HG03175 (cell line): ENCODE results near the gene P2RX4.
"Not testable (repeated sequence)": the region's sequence is repeated elsewhere in the genome, so short reads cannot be mapped to it uniquely, and the experiment has no call there.

Source experiments
- ATAC-seq: cut with Tn5 transposase; IDR thresholded peaks from one replicate; pipeline ENCODE4 v1.9.1; 2021; ENCODE audit warnings: mild to moderate bottlenecking, moderate library complexity; ENCODE audit not compliant: unreplicated experiment

P2RX4 gene

DNA sequence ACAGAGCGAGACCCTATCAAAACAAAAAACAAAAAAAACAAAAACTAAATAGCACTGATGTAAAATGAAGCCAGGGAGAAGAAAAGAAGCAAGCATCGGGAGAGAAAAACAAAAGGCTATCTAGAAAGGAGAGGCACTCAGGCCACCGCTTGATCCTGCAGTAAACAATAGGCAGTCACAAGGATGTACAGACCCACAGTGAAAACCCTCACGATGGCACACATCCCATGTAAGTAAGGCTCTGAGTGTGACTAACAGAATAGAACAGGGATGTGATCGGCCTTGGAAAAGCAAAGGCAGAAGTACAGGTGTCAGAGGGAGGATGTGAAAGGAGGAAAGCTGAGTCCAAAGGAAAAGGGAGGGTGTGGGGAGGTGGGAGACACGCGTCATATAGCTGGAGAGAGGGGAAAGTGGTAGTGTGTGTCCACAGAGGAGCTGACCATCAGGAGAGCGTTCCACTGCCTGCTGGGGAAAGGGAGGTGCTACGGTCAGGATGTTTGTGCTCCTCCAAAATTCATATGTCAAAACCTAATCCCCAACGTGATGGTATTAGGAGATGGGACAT lies 55.1 kb downstream of the P2RX4 start:
- ATAC-seq = no peak

GRCh38 chr12:121267822-121268221 lies 57.9 kb downstream of the P2RX4 start:
- ATAC-seq = no peak

- ATAC-seq = no peak
These were observed 63.5 kb downstream of the P2RX4 start for GRCh38 chr12:121273364-121273896.

GRCh38 chr12:121274036-121274763 lies 64.3 kb downstream of the P2RX4 start:
- no peak for ATAC-seq

DNA sequence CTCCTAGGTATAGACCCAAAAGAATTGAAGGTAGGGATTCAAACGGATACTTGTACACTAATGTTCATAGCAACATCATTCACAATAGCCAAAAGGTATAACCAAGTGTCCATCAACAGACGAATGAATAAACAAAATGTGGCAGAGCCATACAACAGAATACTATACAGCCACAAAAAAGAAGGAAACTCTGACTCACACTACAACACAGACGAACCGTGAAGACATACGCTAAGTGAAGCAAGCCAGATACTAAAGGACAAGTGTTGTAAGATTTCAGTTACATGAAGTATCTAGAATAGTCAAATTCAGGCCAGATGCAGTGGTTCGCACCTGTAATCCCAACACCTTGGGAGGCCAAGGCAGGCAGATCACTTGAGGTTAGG lies 67.4 kb downstream of the P2RX4 start:
- ATAC-seq = no peak

DNA sequence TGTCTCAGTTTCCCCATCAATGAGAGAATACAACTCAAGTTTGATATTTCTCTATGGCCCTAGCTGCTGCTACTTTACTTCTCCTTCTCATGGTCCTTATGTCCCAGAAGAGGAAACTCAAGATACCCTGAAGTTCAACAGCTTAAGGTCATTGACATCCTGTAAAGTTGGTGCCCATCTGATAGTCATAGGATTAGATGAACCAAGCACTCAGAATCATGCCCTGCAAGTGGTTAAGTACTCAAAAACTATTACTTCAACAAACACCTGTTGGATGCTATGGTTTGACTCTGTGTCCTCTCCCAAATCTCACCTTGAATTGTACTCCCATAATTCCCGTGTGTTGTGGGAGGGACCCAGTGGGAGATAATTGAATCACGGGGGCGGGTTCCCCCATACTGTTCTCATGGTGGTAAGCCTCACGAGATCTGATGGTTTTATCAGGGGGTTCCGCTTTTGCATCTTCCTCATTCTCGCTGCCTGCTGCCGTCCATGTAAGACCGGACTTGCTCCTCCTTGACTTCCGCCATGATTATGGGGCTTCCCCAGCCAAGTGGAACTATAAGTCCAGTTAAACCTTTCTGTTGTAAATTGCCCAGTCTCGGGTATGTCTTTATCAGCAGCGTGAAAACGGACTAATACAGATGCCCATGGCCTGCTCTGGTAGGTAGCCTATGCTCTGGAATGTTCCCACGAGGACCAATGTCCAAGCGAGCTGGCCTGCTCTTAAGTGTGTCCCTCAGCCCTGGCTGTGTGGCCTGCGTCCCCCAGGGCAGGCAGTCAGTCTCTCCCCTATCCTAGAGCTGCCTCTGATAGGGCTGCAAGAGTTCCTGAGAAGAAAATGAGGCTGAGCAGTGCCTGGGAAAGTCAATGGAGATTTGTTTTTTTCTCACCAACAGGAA lies 68.5 kb downstream of the P2RX4 start:
- no peak for ATAC-seq

DNA sequence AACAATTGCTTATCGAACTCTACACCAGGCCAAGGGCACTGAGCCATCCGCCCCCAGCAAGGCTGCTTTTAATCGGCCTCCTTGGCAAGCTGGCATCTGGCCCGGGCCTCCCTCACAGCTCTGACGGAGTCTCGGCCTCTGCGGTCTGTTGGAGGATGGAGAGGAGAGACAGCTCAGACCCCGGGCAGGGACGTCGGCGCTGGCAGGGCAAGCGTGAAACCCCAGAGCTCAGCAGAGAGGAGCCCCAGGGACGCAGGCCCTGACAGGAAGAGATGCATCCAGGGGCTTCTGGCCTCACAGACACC lies 69.1 kb downstream of the P2RX4 start:
- ATAC-seq = no peak

- ATAC-seq = no peak
These were observed 69.6 kb downstream of the P2RX4 start for GRCh38 chr12:121279507-121279915.

DNA sequence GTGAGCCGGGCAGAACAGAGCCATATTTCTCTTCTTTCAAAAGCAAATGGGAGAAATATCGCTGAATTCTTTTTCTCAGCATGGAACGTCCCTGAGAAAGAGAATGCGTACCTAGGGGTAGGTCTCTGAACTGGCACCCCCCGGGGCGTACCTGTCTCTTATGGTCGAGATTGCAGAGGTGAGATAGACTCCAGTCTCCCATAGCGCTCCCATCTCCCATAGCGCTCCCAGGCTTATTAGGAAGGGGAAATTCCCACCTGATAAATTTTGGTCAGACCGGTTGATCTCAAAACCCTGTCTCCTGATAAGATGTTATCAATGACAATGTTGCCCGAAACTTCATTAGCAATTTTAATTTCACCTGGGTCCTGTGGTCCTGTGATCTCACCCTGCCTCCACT lies 70.6 kb downstream of the P2RX4 start:
- not testable (repeated sequence) for ATAC-seq

- ATAC-seq = not testable (repeated sequence)
These were observed 71.2 kb downstream of the P2RX4 start for GRCh38 chr12:121281116-121281515.

DNA sequence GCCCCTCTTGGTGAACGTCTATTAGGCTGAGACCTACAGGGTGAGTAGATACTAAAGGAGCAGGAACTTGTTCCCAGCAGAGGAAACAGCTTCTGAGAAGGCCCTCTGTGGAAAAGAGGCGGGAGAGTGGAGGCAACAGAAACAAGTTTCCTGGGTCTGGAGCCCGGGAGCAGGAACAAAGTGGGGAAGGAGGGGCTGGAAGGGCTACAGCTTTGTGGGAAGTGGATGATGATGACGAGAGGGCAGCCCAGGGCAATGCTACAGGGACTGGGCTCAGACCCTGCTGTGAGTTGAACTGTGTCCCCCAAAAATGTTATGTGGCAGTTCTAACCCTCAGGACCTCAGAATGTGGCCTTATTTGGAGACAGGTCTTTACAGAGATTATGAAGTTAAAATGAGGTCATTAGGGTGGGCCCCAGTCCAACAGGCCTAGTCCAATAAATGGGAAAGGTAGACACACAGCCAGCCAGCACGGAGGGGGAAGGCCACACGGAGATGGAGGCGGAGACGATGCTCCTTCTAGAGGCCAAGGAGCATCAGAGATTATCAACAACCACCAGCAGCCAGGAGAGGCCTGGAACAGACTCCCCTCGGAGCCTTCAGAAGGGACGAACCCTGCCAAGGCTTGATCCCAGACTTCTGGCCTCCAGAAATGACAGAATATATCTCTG lies 72.3 kb downstream of the P2RX4 start:
- no peak for ATAC-seq

DNA sequence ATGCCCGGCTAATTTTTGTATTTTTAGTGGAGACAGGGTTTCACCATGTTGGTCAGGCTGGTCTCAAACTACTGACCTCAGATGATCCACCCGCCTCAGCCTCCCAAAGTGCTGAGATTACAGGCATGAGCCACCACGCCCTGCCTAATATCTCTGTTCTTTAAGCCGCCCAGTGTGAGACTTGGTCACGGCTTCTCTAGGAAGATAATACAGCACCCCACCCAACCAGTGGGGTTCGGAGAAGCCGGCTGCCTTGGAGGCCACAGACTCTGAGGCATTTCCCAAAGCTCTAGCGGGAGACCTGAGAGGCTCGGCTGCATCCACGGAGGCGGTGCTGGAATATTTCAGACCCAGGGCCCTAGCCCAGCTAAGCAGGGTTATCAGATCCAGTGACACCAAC lies 73.0 kb downstream of the P2RX4 start:
- not testable (repeated sequence) for ATAC-seq

DNA sequence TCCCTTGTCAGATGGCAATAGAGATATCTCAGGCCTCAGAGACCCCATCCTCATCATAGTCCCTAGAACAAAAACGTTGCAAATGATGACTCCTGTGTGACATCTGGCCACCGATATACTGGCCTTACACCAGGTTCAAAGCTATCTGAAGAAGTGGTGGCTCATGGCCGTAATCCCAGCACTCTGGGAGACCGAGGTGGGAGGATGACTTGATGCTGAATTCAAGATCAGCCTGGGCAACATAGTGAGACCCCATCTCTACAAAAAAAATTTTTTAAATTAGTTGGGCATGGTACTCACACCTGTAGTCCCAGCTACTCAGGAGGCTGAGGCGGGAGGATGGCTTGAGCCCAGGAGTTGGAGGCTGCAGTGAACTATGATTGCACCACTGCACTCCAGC lies 73.5 kb downstream of the P2RX4 start:
- ATAC-seq = no peak
